ENCODE data around the gene GNPTG.

The GNPTG gene

GRCh38 chr16:1379304-1380076 lies 27.8 kb downstream of the GNPTG start:
- no peak for DNase-seq (ENCODE audit: low read depth)
- peak overlapping the region; percentile 51 for H3K4me3 ChIP-seq (ENCODE audit: low read depth, low read length)

- H3K4me3 ChIP-seq (ENCODE audit: low read depth, low read length) = no peak overlapping the region
- no peak for DNase-seq (ENCODE audit: low read depth)
These were observed 28.5 kb downstream of the GNPTG start for GRCh38 chr16:1380195-1380594.

- DNase-seq (ENCODE audit: low read depth) = no peak
These were observed 30.1 kb downstream of the GNPTG start for GRCh38 chr16:1381612-1382406.

GRCh38 chr16:1383556-1383955 lies 31.8 kb downstream of the GNPTG start:
- no peak for DNase-seq (ENCODE audit: low read depth)
- H3K4me3 ChIP-seq (ENCODE audit: low read depth, low read length) = no peak overlapping the region

More at GRCh38 chr16:1381612-1382406, 30.1 kb downstream of the GNPTG start:
- no peak overlapping the region for H3K4me3 ChIP-seq (ENCODE audit: low read depth, low read length)

- no peak for DNase-seq (ENCODE audit: low read depth)
- no peak overlapping the region for H3K4me3 ChIP-seq (ENCODE audit: low read depth, low read length)
These were observed 33.5 kb downstream of the GNPTG start for GRCh38 chr16:1385232-1385631.

- DNase-seq (ENCODE audit: low read depth) = no peak
- no peak overlapping the region for H3K4me3 ChIP-seq (ENCODE audit: low read depth, low read length)
These were observed 35.6 kb downstream of the GNPTG start for GRCh38 chr16:1387331-1387730.

- DNase-seq (ENCODE audit: low read depth) = no peak
- H3K4me3 ChIP-seq (ENCODE audit: low read depth, low read length) = no peak overlapping the region
These were observed 38.0 kb downstream of the GNPTG start for GRCh38 chr16:1389762-1390161.

GRCh38 chr16:1390239-1390779 lies 38.6 kb downstream of the GNPTG start:
- no peak for DNase-seq (ENCODE audit: low read depth)

GRCh38 chr16:1392826-1393225 lies 41.1 kb downstream of the GNPTG start:
- no peak overlapping the region for H3K4me3 ChIP-seq (ENCODE audit: low read depth, low read length)

More at GRCh38 chr16:1390239-1390779, 38.6 kb downstream of the GNPTG start:
- H3K4me3 ChIP-seq (ENCODE audit: low read depth, low read length) = no peak overlapping the region

GRCh38 chr16:1393613-1394176 lies 42.0 kb downstream of the GNPTG start:
- DNase-seq (ENCODE audit: low read depth) = no peak
- H3K4me3 ChIP-seq (ENCODE audit: low read depth, low read length) = no peak overlapping the region

More at GRCh38 chr16:1392826-1393225, 41.1 kb downstream of the GNPTG start:
- no peak for DNase-seq (ENCODE audit: low read depth)

GRCh38 chr16:1394367-1394951 lies 42.7 kb downstream of the GNPTG start:
- H3K4me3 ChIP-seq (ENCODE audit: low read depth, low read length) = no peak overlapping the region
- DNase-seq (ENCODE audit: low read depth) = no peak

- DNase-seq (ENCODE audit: low read depth) = no peak
- H3K4me3 ChIP-seq (ENCODE audit: low read depth, low read length) = no peak overlapping the region
These were observed 43.8 kb downstream of the GNPTG start for GRCh38 chr16:1395444-1396031.

- no peak for DNase-seq (ENCODE audit: low read depth)
These were observed 46.0 kb downstream of the GNPTG start for GRCh38 chr16:1397779-1398178.

GRCh38 chr16:1398351-1398750 lies 46.6 kb downstream of the GNPTG start:
- DNase-seq (ENCODE audit: low read depth) = no peak
- H3K4me3 ChIP-seq (ENCODE audit: low read depth, low read length) = no peak overlapping the region

More at GRCh38 chr16:1397779-1398178, 46.0 kb downstream of the GNPTG start:
- no peak overlapping the region for H3K4me3 ChIP-seq (ENCODE audit: low read depth, low read length)

GRCh38 chr16:1398826-1399581 lies 47.3 kb downstream of the GNPTG start:
- DNase-seq (ENCODE audit: low read depth) = no peak
- no peak overlapping the region for H3K4me3 ChIP-seq (ENCODE audit: low read depth, low read length)

GRCh38 chr16:1401061-1401757 lies 49.5 kb downstream of the GNPTG start:
- H3K4me3 ChIP-seq (ENCODE audit: low read depth, low read length) = no peak overlapping the region
- DNase-seq (ENCODE audit: low read depth) = no peak

- H3K4me3 ChIP-seq (ENCODE audit: low read depth, low read length) = no peak overlapping the region
- no peak for DNase-seq (ENCODE audit: low read depth)
These were observed 50.0 kb downstream of the GNPTG start for GRCh38 chr16:1401758-1402154.

- no peak for DNase-seq (ENCODE audit: low read depth)
- H3K4me3 ChIP-seq (ENCODE audit: low read depth, low read length) = no peak overlapping the region
These were observed 51.3 kb downstream of the GNPTG start for GRCh38 chr16:1403036-1403435.

Data from skeletal muscle cell (primary cell).